ENCODE results near the gene C1QL4. TPM values are rescaled to one million over a fixed set of nuclear protein-coding genes. Genes with fewer than 3 reads are reported as not detected.

C1QL4 gene
- total RNA-seq, 1 donor: 0.10 TPM

GRCh38 chr12:49358483-49359141 lies 21.6 kb upstream of the C1QL4 start:
- no peaks in the 10 kb centered on the region for H3K9me3 ChIP-seq (ENCODE audit: low read depth, low read length)
- no peak overlapping the region for H3K4me3 ChIP-seq (ENCODE audit: low read length)
- H3K4me1 ChIP-seq (ENCODE audit: insufficient read depth, low read length): no peaks in the 10 kb centered on the region
- peaks cover 11% of the 10 kb centered on the region for H3K27me3 ChIP-seq (ENCODE audit: insufficient read depth, low read length)

GRCh38 chr12:49357103-49357678 lies 20.2 kb upstream of the C1QL4 start:
- no peaks in the 10 kb centered on the region for H3K9me3 ChIP-seq (ENCODE audit: low read depth, low read length)
- H3K4me1 ChIP-seq (ENCODE audit: insufficient read depth, low read length): no peaks in the 10 kb centered on the region
- H3K4me3 ChIP-seq (ENCODE audit: low read length): no peak overlapping the region
- H3K27me3 ChIP-seq (ENCODE audit: insufficient read depth, low read length): peaks cover 20% of the 10 kb centered on the region

GRCh38 chr12:49355913-49356312 lies 18.9 kb upstream of the C1QL4 start:
- peaks cover 26% of the 10 kb centered on the region for H3K27me3 ChIP-seq (ENCODE audit: insufficient read depth, low read length)
- H3K4me3 ChIP-seq (ENCODE audit: low read length): no peak overlapping the region
- H3K4me1 ChIP-seq (ENCODE audit: insufficient read depth, low read length): no peaks in the 10 kb centered on the region
- H3K9me3 ChIP-seq (ENCODE audit: low read depth, low read length): no peaks in the 10 kb centered on the region

GRCh38 chr12:49352351-49352750 lies 15.4 kb upstream of the C1QL4 start:
- Histone ChIP-seq H3K9me3 (ENCODE audit: low read depth, low read length) (no peaks in the 10 kb centered on the region), H3K4me1 (ENCODE audit: insufficient read depth, low read length) (peaks cover 7% of the 10 kb centered on the region), H3K4me3 (ENCODE audit: low read length) (no peak overlapping the region), H3K27me3 (ENCODE audit: insufficient read depth, low read length) (peaks cover 52% of the 10 kb centered on the region)

- no peak overlapping the region for H3K4me3 ChIP-seq (ENCODE audit: low read length)
- peaks cover 27% of the 10 kb centered on the region for H3K4me1 ChIP-seq (ENCODE audit: insufficient read depth, low read length)
- H3K27me3 ChIP-seq (ENCODE audit: insufficient read depth, low read length): peaks cover 65% of the 10 kb centered on the region
- H3K9me3 ChIP-seq (ENCODE audit: low read depth, low read length): no peaks in the 10 kb centered on the region
Measured at GRCh38 chr12:49349266-49349665, 12.3 kb upstream of the C1QL4 start.

- H3K27me3 ChIP-seq (ENCODE audit: insufficient read depth, low read length): peaks cover 69% of the 10 kb centered on the region
- peaks cover 32% of the 10 kb centered on the region for H3K4me1 ChIP-seq (ENCODE audit: insufficient read depth, low read length)
- no peaks in the 10 kb centered on the region for H3K9me3 ChIP-seq (ENCODE audit: low read depth, low read length)
- no peak overlapping the region for H3K4me3 ChIP-seq (ENCODE audit: low read length)
Measured at GRCh38 chr12:49348781-49349180, 11.8 kb upstream of the C1QL4 start.

GRCh38 chr12:49347311-49348193 lies 10.6 kb upstream of the C1QL4 start:
- Histone ChIP-seq H3K4me3 (ENCODE audit: low read length) (no peak overlapping the region), H3K4me1 (ENCODE audit: insufficient read depth, low read length) (peaks cover 44% of the 10 kb centered on the region), H3K27me3 (ENCODE audit: insufficient read depth, low read length) (peaks cover 73% of the 10 kb centered on the region), H3K9me3 (ENCODE audit: low read depth, low read length) (no peaks in the 10 kb centered on the region)

GRCh38 chr12:49346659-49347310 lies 9.8 kb upstream of the C1QL4 start, which contains the start of gene DNAJC22:
Gene DNAJC22 (plus strand): TSS chr12:49346888. CDS start chr12:49348873, 1,985 bp downstream.
- Histone ChIP-seq H3K4me3 (ENCODE audit: low read length) (no peak within 1 kb of the TSS), H3K27me3 (ENCODE audit: insufficient read depth, low read length) (peaks cover 79% of the 10 kb centered on the region), H3K9me3 (ENCODE audit: low read depth, low read length) (no peaks in the 10 kb centered on the region), H3K4me1 (ENCODE audit: insufficient read depth, low read length) (peaks cover 52% of the 10 kb centered on the region)

GRCh38 chr12:49345825-49346658 lies 9.1 kb upstream of the C1QL4 start:
- H3K27me3 ChIP-seq (ENCODE audit: insufficient read depth, low read length): peaks cover 82% of the 10 kb centered on the region
- peaks cover 52% of the 10 kb centered on the region for H3K4me1 ChIP-seq (ENCODE audit: insufficient read depth, low read length)
- H3K9me3 ChIP-seq (ENCODE audit: low read depth, low read length): no peaks in the 10 kb centered on the region
- H3K4me3 ChIP-seq (ENCODE audit: low read length): no peak overlapping the region

GRCh38 chr12:49345051-49345824 lies 8.2 kb upstream of the C1QL4 start:
- H3K4me3 ChIP-seq (ENCODE audit: low read length): no peak overlapping the region
- H3K4me1 ChIP-seq (ENCODE audit: insufficient read depth, low read length): peaks cover 52% of the 10 kb centered on the region
- H3K27me3 ChIP-seq (ENCODE audit: insufficient read depth, low read length): peaks cover 87% of the 10 kb centered on the region
- no peaks in the 10 kb centered on the region for H3K9me3 ChIP-seq (ENCODE audit: low read depth, low read length)

GRCh38 chr12:49344486-49345050 lies 7.6 kb upstream of the C1QL4 start:
- Histone ChIP-seq H3K4me1 (ENCODE audit: insufficient read depth, low read length) (peaks cover 52% of the 10 kb centered on the region), H3K4me3 (ENCODE audit: low read length) (no peak overlapping the region), H3K9me3 (ENCODE audit: low read depth, low read length) (no peaks in the 10 kb centered on the region), H3K27me3 (ENCODE audit: insufficient read depth, low read length) (peaks cover 90% of the 10 kb centered on the region)

GRCh38 chr12:49342914-49343731 lies 6.1 kb upstream of the C1QL4 start:
- Histone ChIP-seq H3K4me3 (ENCODE audit: low read length) (no peak overlapping the region), H3K27me3 (ENCODE audit: insufficient read depth, low read length) (peaks cover 86% of the 10 kb centered on the region), H3K4me1 (ENCODE audit: insufficient read depth, low read length) (peaks cover 52% of the 10 kb centered on the region), H3K9me3 (ENCODE audit: low read depth, low read length) (no peaks in the 10 kb centered on the region)
